Stimulated activated CD4-positive, alpha-beta T cell treated with anti-CD3 and anti-CD28 coated beads, TNF-alpha, amount 100 ng/mL, for 1 hour (primary cell): Measurements from ENCODE around the gene UPK3A.

ENCODE experiments used
- DNase-seq, 3 donors: peaks; one replicate each; pipeline ENCODE4 v3.0.0-alpha.2; 2020; ENCODE audit warnings: low read depth in 3 of 3, low spot score in 1 of 3

Gene UPK3A

GRCh38 chr22:45284705-45285262, at the start of gene UPK3A:
TSS of gene UPK3A (plus strand) at chr22:45284949. CDS start at chr22:45285014, 65 bp downstream.
- DNase-seq: peak in 2 of 3 donors; percentile 36 to 49

- no peak for DNase-seq
Observed at GRCh38 chr22:45235101-45235777, 49.5 kb upstream of the UPK3A start.

- DNase-seq: no peak
Observed at GRCh38 chr22:45235851-45236342, 48.9 kb upstream of the UPK3A start.

GRCh38 chr22:45237065-45237990, 47.4 kb upstream of the UPK3A start:
- no peak for DNase-seq

- DNase-seq: no peak
Observed at GRCh38 chr22:45238076-45238956, 46.4 kb upstream of the UPK3A start.

GRCh38 chr22:45238957-45239680, 45.6 kb upstream of the UPK3A start:
- DNase-seq: no peak

- no peak for DNase-seq
Observed at GRCh38 chr22:45239681-45240051, 45.1 kb upstream of the UPK3A start.

GRCh38 chr22:45240104-45240809, 44.5 kb upstream of the UPK3A start:
- peak in 1 of 3 donors; percentile 22 for DNase-seq

- DNase-seq: peak; percentile 59 to 69 (median 64)
Observed at GRCh38 chr22:45240810-45241631, 43.7 kb upstream of the UPK3A start, which contains the start of gene KIAA0930. TSS of gene KIAA0930 (minus strand) at chr22:45240894. CDS start at chr22:45240703, 191 bp downstream.

GRCh38 chr22:45242778-45243191, 42.0 kb upstream of the UPK3A start:
- DNase-seq: no peak

- no peak for DNase-seq
Observed at GRCh38 chr22:45244916-45245315, 39.8 kb upstream of the UPK3A start.

GRCh38 chr22:45246060-45246985, 38.4 kb upstream of the UPK3A start:
- no peak for DNase-seq

GRCh38 chr22:45248832-45249561, 35.8 kb upstream of the UPK3A start:
- no peak for DNase-seq

GRCh38 chr22:45251825-45252224, 32.9 kb upstream of the UPK3A start:
- DNase-seq: no peak

GRCh38 chr22:45253039-45253641, 31.6 kb upstream of the UPK3A start:
- no peak for DNase-seq

- DNase-seq: no peak
Observed at GRCh38 chr22:45254388-45254787, 30.4 kb upstream of the UPK3A start.
